ENCODE measurements around the gene COL4A1.

COL4A1 gene

DNA sequence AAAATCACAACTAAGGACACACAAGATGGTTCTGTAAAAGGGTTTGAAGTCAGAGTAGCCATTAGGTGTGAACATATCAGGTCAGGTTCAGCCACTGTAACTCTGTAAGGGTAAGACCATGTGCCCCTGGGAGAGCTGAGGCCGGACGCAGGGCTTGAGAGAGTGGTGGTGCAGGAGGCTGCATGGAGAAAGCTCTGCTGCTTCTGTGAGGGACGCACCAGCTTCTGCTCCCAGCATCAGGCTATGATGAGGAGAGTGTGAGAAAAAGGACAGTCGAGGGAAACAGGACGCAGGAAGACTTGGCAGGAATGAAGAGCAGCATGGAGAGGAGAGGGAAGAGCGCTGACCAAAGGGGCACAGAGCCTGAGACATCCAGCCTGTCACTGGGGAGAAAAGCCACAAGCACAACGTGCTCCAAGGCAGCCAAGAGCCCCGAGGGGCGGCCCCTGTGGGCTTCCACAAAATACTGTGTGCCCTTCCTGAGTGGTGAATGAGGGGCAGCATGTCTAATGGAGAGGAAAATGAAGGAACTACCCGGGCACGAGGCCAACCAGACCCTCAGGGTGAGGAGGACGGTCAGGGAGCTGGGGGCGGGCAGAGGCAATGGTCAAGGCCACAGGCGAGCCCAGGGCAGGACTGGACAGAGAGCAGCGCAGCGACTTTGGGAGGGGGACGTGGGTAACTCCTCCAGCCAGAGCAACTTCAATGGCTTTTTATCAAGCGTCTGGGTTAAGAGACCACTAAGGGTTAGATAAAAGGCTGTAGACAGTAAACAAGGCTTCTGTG is 107.7 kb downstream of the COL4A1 start:
- CTCF ChIA-PET = interaction anchor here (0.8 kb wide), 1 partner anchor 23 kb away, joined by 3 read pairs; no protein-coding TSS in a partner anchor
- TF ChIP-seq SP1 (IDR thresholded peaks at IDR 0.05) (no peak), FOXM1 (IDR thresholded peaks at IDR 0.05; ENCODE audit: borderline replicate concordance) (no peak), SUZ12 (IDR thresholded peaks at IDR 0.05) (no peak), FOXK2 (IDR thresholded peaks at IDR 0.05) (no peak), CTBP1 (IDR thresholded peaks at IDR 0.05; ENCODE audit: borderline replicate concordance) (no peak)
- no peak for DNase-seq (ENCODE audit: extremely low spot score)
- POLR2A ChIA-PET = no interaction called here

DNA sequence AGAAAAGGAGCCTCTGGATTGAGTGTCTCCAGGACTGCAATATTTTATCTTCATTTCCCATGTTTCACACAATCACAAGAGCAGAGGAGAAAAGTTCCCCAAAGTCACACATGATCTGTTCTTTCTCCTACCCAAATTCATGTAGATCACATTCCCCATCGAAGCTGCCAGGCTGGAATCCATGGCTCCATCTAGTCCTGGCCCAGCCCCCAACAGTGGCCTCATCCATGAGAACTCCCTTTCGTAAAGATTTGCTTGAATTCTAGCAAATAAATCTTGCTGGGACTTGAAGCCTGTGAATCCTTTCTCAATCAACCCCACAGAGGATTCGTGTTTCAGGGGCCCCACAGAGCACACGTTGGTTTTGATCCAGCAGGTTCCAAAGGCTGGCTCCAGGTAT is 109.5 kb downstream of the COL4A1 start:
- TF ChIP-seq TARDBP (IDR thresholded peaks at IDR 0.05) = no peak
- no peak for TF ChIP-seq BHLHE40 (IDR thresholded peaks at IDR 0.05; ENCODE audit: borderline replicate concordance)
- TF ChIP-seq LEF1 (IDR thresholded peaks at IDR 0.05; ENCODE audit: borderline replicate concordance) = no peak
- no peak for TF ChIP-seq ARNT (IDR thresholded peaks at IDR 0.05)
- TF ChIP-seq ZNF384 (IDR thresholded peaks at IDR 0.05) = no peak
- no peak for TF ChIP-seq ELF4 (IDR thresholded peaks at IDR 0.05)
- no peak for TF ChIP-seq NFRKB (IDR thresholded peaks at IDR 0.05)
- no peak for TF ChIP-seq PKNOX1 (IDR thresholded peaks at IDR 0.05)
- ChIA-PET POLR2A (no interaction called here), CTCF (interaction anchor here (0.6 kb wide), 1 partner anchor 173 kb away, joined by 4 read pairs; no protein-coding TSS in a partner anchor)
- no peak for DNase-seq (ENCODE audit: extremely low spot score)

DNA sequence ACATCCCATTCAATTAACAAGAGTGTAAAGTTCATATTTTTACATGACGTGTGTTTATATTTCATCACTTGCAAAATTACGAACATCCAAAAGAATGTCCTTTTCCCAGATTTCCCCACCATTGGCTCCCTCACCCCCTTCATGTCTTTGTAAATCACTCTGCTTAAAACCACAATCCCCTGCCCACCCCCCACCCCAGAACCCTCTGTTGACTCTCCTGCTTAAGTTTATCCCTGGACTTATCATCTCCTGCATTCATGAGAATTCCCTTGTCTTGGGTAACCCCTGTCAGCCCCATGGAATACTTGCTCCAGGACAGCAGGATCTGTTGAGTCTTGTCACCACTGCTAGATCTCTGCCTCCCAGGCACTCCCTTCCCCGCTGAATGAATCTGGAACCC is 109.9 kb downstream of the COL4A1 start:
- CTCF ChIA-PET = no interaction called here
- POLR2A ChIA-PET = no interaction called here
- no peak for DNase-seq (ENCODE audit: extremely low spot score)
- TF ChIP-seq ARNT (IDR thresholded peaks at IDR 0.05) = no peak
- no peak for TF ChIP-seq SP1 (IDR thresholded peaks at IDR 0.05)
- no peak for TF ChIP-seq HDGF (IDR thresholded peaks at IDR 0.05; ENCODE audit: borderline replicate concordance)
- TF ChIP-seq PKNOX1 (IDR thresholded peaks at IDR 0.05) = no peak
- no peak for TF ChIP-seq L3MBTL2 (conservative IDR thresholded peaks at IDR 0.05)
- TF ChIP-seq FOXK2 (IDR thresholded peaks at IDR 0.05) = no peak
- TF ChIP-seq ZNF384 (IDR thresholded peaks at IDR 0.05) = no peak
- no peak for TF ChIP-seq FOXA1 (IDR thresholded peaks at IDR 0.05)
- TF ChIP-seq BHLHE40 (IDR thresholded peaks at IDR 0.05; ENCODE audit: borderline replicate concordance) = no peak
- TF ChIP-seq NFRKB (IDR thresholded peaks at IDR 0.05) = no peak
- TF ChIP-seq LEF1 (IDR thresholded peaks at IDR 0.05; ENCODE audit: borderline replicate concordance) = no peak
- no peak for TF ChIP-seq FOXM1 (IDR thresholded peaks at IDR 0.05; ENCODE audit: borderline replicate concordance)
- TF ChIP-seq CTBP1 (IDR thresholded peaks at IDR 0.05; ENCODE audit: borderline replicate concordance) = no peak
- TF ChIP-seq TARDBP (IDR thresholded peaks at IDR 0.05) = no peak
- TF ChIP-seq ELF4 (IDR thresholded peaks at IDR 0.05) = no peak
- no peak for TF ChIP-seq SUZ12 (IDR thresholded peaks at IDR 0.05)

GRCh38 chr13:110195547-110196485 is 111.1 kb downstream of the COL4A1 start:
- no peak for TF ChIP-seq CTBP1 (IDR thresholded peaks at IDR 0.05; ENCODE audit: borderline replicate concordance)
- no peak for TF ChIP-seq NFRKB (IDR thresholded peaks at IDR 0.05)
- TF ChIP-seq FOXM1 (IDR thresholded peaks at IDR 0.05; ENCODE audit: borderline replicate concordance) = no peak
- TF ChIP-seq ZNF384 (IDR thresholded peaks at IDR 0.05) = no peak
- TF ChIP-seq FOXK2 (IDR thresholded peaks at IDR 0.05) = no peak
- TF ChIP-seq TARDBP (IDR thresholded peaks at IDR 0.05) = no peak
- TF ChIP-seq SUZ12 (IDR thresholded peaks at IDR 0.05) = no peak
- no peak for TF ChIP-seq PKNOX1 (IDR thresholded peaks at IDR 0.05)
- no peak for TF ChIP-seq BHLHE40 (IDR thresholded peaks at IDR 0.05; ENCODE audit: borderline replicate concordance)
- TF ChIP-seq SP1 (IDR thresholded peaks at IDR 0.05) = no peak
- TF ChIP-seq FOXA1 (IDR thresholded peaks at IDR 0.05) = no peak
- no peak for TF ChIP-seq ARNT (IDR thresholded peaks at IDR 0.05)
- TF ChIP-seq HDGF (IDR thresholded peaks at IDR 0.05; ENCODE audit: borderline replicate concordance) = no peak
- no peak for TF ChIP-seq L3MBTL2 (conservative IDR thresholded peaks at IDR 0.05)
- CTCF ChIA-PET = no interaction called here
- DNase-seq (ENCODE audit: extremely low spot score) = no peak
- POLR2A ChIA-PET = no interaction called here

- TF ChIP-seq ARNT (IDR thresholded peaks at IDR 0.05) (no peak), FOXM1 (IDR thresholded peaks at IDR 0.05; ENCODE audit: borderline replicate concordance) (no peak), ZNF384 (IDR thresholded peaks at IDR 0.05) (no peak), FOXA1 (IDR thresholded peaks at IDR 0.05) (no peak), SP1 (IDR thresholded peaks at IDR 0.05) (no peak), TARDBP (IDR thresholded peaks at IDR 0.05) (no peak), SUZ12 (IDR thresholded peaks at IDR 0.05) (no peak), LEF1 (IDR thresholded peaks at IDR 0.05; ENCODE audit: borderline replicate concordance) (no peak), BHLHE40 (IDR thresholded peaks at IDR 0.05; ENCODE audit: borderline replicate concordance) (no peak), L3MBTL2 (conservative IDR thresholded peaks at IDR 0.05) (no peak), NFRKB (IDR thresholded peaks at IDR 0.05) (no peak), FOXK2 (IDR thresholded peaks at IDR 0.05) (no peak), ELF4 (IDR thresholded peaks at IDR 0.05) (no peak), CTBP1 (IDR thresholded peaks at IDR 0.05; ENCODE audit: borderline replicate concordance) (no peak)
- ChIA-PET CTCF (interaction anchor here (0.7 kb wide), 1 partner anchor 27 kb away, joined by 3 read pairs; no protein-coding TSS in a partner anchor), POLR2A (no interaction called here)
- DNase-seq (ENCODE audit: extremely low spot score) = no peak
Measured at GRCh38 chr13:110194451-110194850, 112.5 kb downstream of the COL4A1 start.

Data from HEK293T (cell line).